HG02938 (cell line): Measurements from ENCODE around the gene UBE3D.
"Not testable (repeated sequence)": the region's sequence is repeated elsewhere in the genome, so short reads cannot be mapped to it uniquely, and the experiment has no call there.

ENCODE experiments used
- ATAC-seq: cut with Tn5 transposase; IDR thresholded peaks from one replicate; pipeline ENCODE4 v1.9.1; 2021; ENCODE audit warnings: mild to moderate bottlenecking, moderate library complexity; ENCODE audit not compliant: unreplicated experiment

Gene UBE3D

DNA sequence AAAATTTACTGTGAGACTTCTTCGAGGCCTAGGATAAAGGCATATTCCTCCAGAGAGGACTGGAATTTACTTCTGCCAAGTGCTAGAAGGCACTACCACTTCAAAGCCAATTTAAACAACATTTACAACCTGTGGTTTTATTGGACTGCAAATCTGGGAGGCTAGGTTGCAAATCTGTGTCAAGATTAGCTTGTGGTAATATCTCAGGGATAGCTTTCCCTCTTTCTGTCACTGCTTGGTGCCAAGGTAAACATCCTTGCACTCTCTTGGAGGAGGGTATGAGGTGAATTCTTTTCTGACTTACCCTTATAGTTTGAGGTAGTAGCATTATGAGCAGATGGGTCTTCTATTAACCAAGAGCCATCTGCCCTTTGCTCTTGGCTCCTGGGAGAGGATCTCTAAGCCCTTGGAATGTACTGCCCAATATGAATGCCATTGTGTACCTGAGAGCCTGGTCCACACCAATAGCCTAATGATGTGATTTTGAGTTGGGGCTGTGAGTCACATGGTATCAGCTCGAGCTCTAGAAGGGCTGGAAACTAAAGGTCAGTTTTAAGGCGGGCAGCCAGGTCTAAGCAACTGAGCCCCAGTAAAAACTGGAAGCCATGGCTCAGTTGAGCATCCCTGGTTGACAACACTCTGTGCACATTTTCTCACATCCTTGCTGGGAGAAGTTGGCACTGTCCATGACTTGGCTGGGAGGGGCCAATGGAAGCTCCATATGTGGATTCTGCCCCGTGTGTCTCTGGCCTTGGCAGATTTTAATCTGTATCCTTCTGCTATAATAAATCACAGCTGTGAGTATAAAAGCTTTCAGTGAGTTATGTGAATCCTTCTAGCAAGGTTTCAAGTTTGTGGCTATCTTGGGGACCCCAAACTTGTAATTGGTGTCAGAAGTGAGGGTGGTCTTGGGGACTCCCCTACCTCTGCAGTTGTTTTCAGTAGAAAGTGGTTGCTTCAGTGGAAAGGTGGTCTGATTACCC lies 188.1 kb downstream of the UBE3D start:
- ATAC-seq = no peak

DNA sequence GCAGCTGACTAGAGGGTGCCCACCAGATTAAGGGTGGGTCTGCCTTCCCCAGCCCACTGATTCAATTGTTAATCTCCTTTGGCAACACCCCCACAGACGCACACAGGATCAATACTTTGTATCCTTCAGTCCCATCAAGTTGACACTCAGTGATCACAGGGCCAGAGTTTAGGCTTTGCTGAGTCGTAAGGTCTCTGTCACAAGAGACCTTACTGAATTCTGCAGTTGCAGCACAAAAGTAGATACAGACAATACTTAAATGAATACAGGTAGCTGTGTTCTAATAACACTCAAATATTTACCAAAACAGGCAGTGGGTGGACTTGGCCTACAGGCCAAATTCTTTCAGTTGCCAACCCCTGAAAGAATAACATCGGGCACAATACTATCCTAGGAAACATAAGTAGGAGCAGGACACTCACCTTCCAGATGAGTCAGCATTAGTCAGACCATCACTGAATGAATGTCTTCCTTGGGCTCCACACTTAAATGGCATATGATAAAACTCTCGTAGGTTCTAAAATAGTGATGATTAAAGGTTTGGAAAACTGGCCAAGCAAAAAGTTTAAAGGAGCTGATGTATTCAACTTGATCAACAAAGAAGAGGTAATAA lies 190.0 kb downstream of the UBE3D start:
- ATAC-seq = no peak

DNA sequence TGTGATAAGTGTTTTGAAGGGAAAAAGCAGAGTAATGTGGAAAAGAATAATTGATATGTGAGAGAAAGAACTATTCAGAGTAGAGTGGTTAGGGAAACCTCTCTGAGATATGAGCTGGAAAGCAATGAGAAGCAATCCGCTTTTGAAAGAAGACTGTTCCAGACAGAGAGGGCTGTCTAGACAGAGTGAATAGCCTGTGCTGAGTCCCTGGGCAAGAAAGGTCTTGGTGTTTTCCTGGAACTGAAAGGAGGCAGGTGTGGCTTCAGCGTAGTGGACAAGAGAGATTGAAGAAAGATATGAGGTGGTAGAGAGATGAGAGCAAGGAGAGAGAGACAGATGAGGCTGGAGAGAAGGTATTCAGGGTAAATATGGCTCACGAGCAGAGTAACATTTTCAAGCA lies 190.8 kb downstream of the UBE3D start:
- no peak for ATAC-seq

DNA sequence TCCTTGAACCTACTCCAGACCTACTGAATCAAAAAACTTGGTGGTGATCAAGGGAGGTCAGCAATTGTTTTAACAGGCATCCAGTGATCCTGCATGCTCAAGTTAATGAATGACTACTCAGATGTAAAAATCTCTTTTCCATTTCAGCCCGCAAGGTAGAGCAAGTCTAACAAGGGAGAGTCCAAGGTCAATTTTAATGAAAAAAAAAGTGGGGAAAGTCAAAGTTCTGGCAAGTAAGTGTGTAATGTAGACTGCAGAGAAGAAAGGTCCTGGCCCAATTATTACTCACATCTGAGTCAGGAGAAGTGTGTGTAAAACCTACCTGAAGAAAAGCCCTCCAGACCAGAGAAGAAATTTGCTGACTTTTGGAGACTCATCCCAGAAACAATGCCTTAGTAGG lies 193.5 kb downstream of the UBE3D start:
- ATAC-seq = no peak

DNA sequence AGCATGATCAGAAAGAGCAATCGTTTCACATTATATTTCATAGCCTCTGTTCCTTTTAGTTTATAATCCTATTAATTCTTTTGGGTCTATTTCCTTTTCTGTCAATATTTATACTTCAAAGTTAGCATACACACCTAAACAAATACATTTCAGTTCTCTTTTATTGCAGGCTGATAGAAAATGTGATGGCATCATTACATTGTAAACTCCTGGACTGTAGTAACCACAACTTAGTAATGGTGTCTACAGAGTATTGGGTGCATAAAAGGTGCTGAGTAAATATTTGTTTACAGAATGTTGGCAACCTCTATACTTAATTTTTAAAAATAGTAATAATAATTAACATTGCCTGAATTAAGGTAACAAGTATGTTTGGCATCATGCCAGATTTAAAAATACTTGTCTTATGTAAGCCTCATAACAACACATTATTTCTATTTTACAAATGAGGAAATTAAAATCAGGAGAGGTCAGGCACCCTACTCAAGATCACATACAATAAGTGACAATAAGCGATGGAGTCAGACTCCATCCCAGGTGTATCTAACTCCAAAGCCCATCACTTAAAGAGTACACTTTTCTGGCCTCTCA lies 195.0 kb downstream of the UBE3D start:
- no peak for ATAC-seq

DNA sequence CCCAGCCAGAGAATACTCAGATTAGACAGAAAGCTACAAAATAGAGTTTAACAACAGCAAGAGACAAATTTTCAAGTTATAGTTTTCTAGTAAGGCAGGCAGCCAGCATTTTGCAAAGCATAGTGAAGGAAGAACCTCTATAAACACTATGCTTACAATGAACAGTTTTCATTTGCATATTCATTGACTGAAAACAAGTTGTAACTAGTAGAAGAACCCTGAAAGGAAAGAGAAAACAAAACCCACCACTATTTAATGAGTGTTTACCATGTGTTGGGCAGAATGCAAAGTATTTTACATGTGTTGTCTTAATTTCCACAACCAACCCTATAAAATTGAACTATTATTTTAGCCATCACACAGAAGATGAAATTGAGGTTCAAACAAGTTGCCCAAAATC lies 196.1 kb downstream of the UBE3D start:
- no peak for ATAC-seq

DNA sequence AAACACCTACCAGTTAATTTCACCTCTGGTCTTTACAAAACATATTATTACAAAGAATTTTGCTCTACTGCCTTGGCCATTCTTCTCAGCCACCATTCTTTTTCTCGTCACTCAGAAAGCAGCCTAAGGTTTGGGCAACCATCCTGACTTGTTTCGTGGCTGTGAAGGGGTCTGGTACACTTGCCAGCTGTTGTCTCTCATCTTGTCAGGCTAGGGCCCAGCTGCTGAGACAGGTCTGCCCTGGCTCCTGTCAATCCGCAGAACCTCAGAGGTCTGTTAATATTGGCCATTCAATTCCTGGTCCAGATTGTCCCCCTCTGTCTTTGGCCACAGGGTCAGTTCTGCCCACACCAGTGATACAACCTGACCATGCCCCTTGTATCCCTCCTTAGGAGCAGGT lies 197.7 kb downstream of the UBE3D start:
- no peak for ATAC-seq

DNA sequence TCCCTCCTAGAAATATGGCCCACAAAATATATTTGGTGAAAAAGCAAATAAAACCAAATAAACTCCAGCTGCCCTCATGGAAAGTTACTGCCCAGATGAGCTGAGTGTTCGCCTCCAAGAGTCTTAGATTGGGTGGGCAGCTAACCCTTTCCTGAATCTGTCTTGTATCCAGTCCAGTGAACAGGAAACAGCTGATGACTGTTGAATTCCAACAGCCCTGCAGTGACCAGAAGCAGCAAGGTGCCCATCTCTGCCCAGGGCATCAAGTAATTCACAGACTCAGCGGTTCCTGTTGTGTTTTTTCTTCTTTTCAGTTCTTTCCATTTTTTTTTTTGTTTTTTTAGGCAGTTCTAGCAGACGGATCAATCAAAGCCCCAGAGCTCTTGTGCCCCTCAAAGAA lies 199.2 kb downstream of the UBE3D start:
- ATAC-seq = no peak

DNA sequence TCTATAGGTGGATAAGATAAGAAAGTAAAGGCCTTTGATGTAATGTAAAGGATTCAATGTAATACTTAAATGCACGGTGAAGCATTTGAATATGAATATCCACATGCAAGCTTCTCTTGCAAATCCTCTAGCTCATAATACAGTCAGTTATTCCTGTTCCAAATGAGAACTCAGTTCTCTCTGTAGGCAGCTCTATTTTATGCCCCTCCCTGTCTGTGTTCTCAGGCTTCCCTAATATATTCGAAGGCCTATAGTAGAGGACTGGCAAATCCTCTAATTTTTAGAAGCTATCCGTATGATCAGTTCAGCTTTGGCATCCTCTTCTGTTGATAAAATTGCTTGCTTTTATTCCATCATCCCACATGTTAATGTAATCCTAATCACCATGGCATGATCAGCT lies 200.2 kb downstream of the UBE3D start:
- no peak for ATAC-seq

DNA sequence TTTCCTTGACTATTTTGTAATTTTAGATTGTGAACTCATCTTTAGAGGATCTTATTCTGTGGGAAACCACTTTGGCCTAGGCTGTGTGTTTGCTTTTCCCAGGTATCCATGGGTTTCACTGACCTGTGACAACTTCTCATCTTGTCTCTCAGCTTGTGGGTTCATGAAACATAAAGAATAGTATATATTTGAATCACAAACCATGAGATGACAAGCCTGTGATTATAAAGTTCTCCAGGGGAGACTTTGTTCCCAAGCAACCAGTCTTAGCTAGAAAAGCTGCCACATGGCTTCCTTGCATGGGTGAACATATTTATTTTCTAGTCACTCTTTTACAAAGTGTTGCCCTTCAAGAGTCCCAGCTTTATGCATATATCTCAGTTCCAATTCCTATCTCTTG lies 201.9 kb downstream of the UBE3D start:
- ATAC-seq = no peak

DNA sequence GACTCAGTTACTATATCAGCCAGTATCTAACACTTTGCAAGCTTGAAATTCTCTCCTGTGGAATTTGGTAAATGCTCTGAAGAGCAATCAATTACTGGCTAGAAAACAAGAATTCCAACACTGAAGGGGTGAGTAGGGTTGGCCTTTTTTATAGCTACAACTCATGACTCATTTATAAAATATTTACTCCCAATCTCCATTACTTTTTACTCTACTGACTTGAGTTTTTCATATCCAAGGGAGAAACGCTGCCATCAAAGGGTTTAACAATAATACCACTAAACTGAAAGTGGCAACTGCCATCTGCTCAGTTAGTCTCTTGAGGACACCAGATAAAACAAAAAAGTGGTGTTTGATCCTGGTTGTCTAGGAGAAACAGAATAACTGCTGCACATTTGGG lies 203.1 kb downstream of the UBE3D start:
- no peak for ATAC-seq

DNA sequence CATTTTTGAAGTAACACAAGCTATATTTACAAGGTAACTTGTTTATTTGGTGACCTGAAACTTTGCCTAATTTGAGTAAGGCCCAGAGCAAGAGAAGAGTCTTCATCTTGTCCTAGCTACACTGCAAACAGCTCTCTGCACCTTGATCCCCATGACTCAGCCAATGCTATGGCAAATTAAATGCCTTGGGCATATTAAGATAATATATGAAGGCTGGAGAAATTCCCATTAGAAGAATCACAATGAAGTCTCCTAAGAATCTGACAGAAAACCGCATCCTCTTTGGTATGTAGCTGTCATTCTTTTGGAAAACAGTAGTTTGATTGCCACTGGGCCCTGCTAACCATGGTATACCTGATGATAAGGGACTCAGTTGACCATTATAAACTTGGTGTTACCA lies 204.5 kb downstream of the UBE3D start:
- ATAC-seq = no peak

DNA sequence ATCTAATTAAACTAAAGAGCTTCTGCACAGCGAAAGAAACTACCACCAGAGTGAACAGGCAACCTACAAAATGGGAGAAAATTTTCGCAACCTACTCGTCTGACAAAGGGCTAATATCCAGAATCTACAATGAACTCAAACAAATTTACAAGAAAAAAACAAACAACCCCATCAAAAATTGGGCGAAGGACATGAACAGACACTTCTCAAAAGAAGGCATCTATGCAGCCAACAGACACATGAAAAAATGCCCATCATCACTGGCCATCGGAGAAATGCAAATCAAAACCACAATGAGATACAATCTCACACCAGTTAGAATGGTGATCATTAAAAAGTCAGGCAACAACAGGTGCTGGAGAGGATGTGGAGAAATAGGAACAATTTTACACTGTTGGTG lies 209.6 kb downstream of the UBE3D start:
- ATAC-seq = not testable (repeated sequence)

DNA sequence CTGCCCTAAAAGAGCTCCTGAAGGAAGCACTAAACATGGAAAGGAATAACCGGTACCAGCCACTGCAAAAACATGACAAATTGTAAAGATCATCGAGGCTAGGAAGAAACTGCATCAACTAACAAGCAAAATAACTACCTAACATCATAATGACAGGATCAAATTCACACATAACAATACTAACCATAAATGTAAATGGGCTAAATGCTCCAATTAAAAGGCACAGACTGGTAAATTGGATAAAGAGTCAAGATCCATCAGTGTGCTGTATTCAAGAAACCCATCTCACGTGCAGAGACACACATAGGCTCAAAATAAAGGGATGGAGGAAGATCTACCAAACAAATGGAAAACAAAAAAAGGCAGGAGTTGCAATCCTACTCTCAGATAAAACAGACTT lies 212.7 kb downstream of the UBE3D start:
- not testable (repeated sequence) for ATAC-seq

DNA sequence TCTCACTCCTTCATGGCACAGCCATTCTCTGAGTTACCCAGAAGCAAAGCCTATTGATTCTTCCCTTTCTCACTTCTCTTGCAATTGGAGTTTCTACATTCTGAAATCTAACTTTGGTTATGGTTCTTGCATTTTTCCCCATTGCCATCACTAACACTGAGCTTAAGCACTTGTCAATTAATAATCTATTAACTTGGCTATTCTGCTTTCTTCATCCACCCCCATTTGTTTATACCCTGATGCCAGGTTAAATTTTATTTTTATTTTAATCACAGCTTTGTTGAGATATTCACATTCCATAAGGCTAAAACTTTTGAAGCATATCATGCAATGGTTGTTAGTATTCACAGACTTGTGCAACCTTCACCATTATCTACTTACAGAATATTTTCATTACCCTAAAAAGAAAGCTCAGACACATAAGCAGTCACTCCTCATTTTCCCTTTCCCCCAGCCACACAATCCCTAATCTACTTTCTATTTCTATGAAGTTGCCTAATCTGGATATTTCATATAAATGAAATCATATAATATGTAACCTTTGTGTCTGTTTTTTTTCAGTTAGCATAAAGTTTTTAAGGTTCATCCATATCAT lies 222.3 kb downstream of the UBE3D start:
- no peak for ATAC-seq

DNA sequence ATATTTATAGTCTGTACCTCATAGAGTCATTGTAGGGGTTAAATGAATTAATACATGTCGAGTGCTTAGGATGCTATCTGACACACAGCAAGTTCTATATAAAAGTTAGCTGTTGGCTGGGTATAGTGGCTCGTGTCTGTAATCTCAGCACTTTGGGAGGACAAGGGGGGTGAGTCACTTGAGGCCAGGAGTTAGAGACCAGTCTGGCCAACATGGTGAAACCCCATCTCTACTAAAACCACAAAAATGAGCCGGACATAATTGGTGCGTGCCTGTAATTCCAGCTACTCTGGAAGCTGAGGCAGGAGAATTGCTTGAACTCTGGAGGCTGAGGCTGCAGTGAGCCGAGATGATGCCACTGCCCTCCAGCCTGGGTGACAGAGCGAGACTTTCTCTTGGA lies 222.9 kb downstream of the UBE3D start:
- ATAC-seq = no peak
